HepG2 (cell line): ENCODE data around the gene ACOXL. TPM values are rescaled to one million over a fixed set of nuclear protein-coding genes. Genes with fewer than 3 reads are reported as not detected.

ENCODE experiments used
- ATAC-seq: fragments of 200-7000 bp; cut with Tn5 transposase; 3 replicates; pipeline ENCODE4 v1.9.1; 2020; ENCODE audit warnings: mild to moderate bottlenecking, moderate library complexity
- BruUV-seq: library from RNA; stranded (reverse); fragments of 400-500 nt; replicated peaks from 2 replicates; lab custom pipeline; 2021; lab: Mats Ljungman, UMichigan
- CTCF ChIA-PET: fragments of 300-600 bp; formaldehyde crosslinking; extraction: SDS; loops from one replicate; lab custom pipeline; 2021; ENCODE audit warnings: low total read pairs, inconsistent platforms, low intra/inter-chr PET ratio; lab: Yijun Ruan, JAX
- POLR2A ChIA-PET: fragments of 350-600 bp; sonication (Branson Sonifier 250); formaldehyde crosslinking; loops from one replicate; lab custom pipeline; 2020; ENCODE audit warnings: antibody characterized with exemption, inconsistent platforms; lab: Yijun Ruan, JAX
- DNase-seq: peaks from one replicate; pipeline ENCODE4 v3.0.0-alpha.2; 2015; ENCODE audit warnings: low spot score
- FAIRE-seq: peaks from 3 replicates; lab custom pipeline; 2011; peaks lifted over from hg19 to GRCh38; lab: Jason Lieb, UNC
- H2AFZ ChIP-seq: one replicate; pipeline ENCODE4 v1.6.1; 2011; ENCODE audit warnings: low read length, inconsistent platforms
- H3K27ac ChIP-seq: fragments of 300-600 bp; 3 replicates; pipeline ENCODE4 v1.8.0; 2011; ENCODE audit warnings: mixed run types, mild to moderate bottlenecking, mixed read lengths, low read length, inconsistent platforms; ENCODE audit not compliant: insufficient read depth; ENCODE audit errors: extremely low read length
- H3K27me3 ChIP-seq, 2 experiments: fragments of 200-600 bp in 1 of 2; 2 replicates in 1 of 2; 3 replicates in 1 of 2; pipeline versions ENCODE4 v1.6.0 to v1.8.0; 2011; ENCODE audit warnings: low read length in 2 of 2, mild to moderate bottlenecking in 2 of 2, moderate library complexity in 2 of 2, inconsistent platforms in 1 of 2; ENCODE audit not compliant: insufficient read depth in 2 of 2, control insufficient read depth in 1 of 2
- H3K36me3 ChIP-seq, 2 experiments: fragments of 200-600 bp in 1 of 2; replicated peaks in 1 of 2; 2 replicates in 1 of 2; 3 replicates in 1 of 2; pipeline versions ENCODE4 v1.5.1 to v1.8.0; 2011; ENCODE audit warnings: low read length in 2 of 2, inconsistent platforms in 1 of 2; ENCODE audit not compliant: insufficient read depth in 2 of 2, control insufficient read depth in 1 of 2
- H3K4me1 ChIP-seq: 2 replicates; pipeline ENCODE4 v1.5.1; 2012; ENCODE audit warnings: low read length, inconsistent platforms; ENCODE audit not compliant: insufficient read depth
- H3K4me2 ChIP-seq: 2 replicates; pipeline ENCODE4 v1.6.0; 2011; ENCODE audit warnings: low read depth, low read length, inconsistent platforms
- H3K4me3 ChIP-seq, 3 experiments: fragments of 200-600 bp in 1 of 3; sonication (generic), shearing (Covaris generic) in 1 of 3; replicated peaks in 1 of 3; 2 replicates each; pipeline ENCODE4 v1.5.1; 2011 to 2016; ENCODE audit warnings: low read length in 3 of 3, inconsistent platforms in 2 of 3, low read depth in 2 of 3, mild to moderate bottlenecking in 2 of 3, control low read depth in 1 of 3, mixed read lengths in 1 of 3; ENCODE audit not compliant: insufficient read depth in 1 of 3
- H3K79me2 ChIP-seq: one replicate; pipeline ENCODE4 v1.6.1; 2011; ENCODE audit warnings: low read length, inconsistent platforms; ENCODE audit not compliant: insufficient read depth
- H3K9ac ChIP-seq: 2 replicates; pipeline ENCODE4 v1.6.0; 2011; ENCODE audit warnings: mild to moderate bottlenecking, low read depth, low read length, inconsistent platforms; ENCODE audit not compliant: insufficient read depth
- H3K9me3 ChIP-seq: 2 replicates; pipeline ENCODE4 v1.5.1; 2012; ENCODE audit warnings: mild to moderate bottlenecking, low read length
- H4K20me1 ChIP-seq: 2 replicates; pipeline ENCODE4 v1.6.0; 2011; ENCODE audit warnings: inconsistent platforms, mild to moderate bottlenecking, low read length, moderate library complexity; ENCODE audit not compliant: insufficient read depth
- CREM ChIP-seq, 2 experiments: sonication (generic) in 1 of 2; formaldehyde crosslinking in 1 of 2; IDR thresholded peaks; 2 replicates each; pipeline versions ENCODE4 v1.4.0 to v1.6.1; 2016 to 2020; ENCODE audit warnings: antibody characterized with exemption in 1 of 2, mild to moderate bottlenecking in 1 of 2, missing genetic modification reagents in 1 of 2
- CTCF ChIP-seq: sonication (generic); formaldehyde crosslinking; IDR thresholded peaks from 2 replicates; pipeline ENCODE4 v1.5.0; 2020; ENCODE audit warnings: mild to moderate bottlenecking, missing genetic modification reagents, moderate library complexity
- FIP1L1 ChIP-seq: fragments of 200-400 bp; formaldehyde crosslinking; IDR thresholded peaks from 2 replicates; pipeline ENCODE4 v1.6.1; 2018; ENCODE audit warnings: low read depth, mild to moderate bottlenecking, low read length, moderate library complexity, borderline replicate concordance; ENCODE audit not compliant: insufficient read depth
- FOXA1 ChIP-seq, 2 experiments: fragments of 450-650 bp in 1 of 2; sonication (generic) in 1 of 2; formaldehyde crosslinking in 1 of 2; IDR thresholded peaks; 2 replicates each; pipeline versions ENCODE4 v1.4.0 to v1.6.1; 2016 to 2020; ENCODE audit warnings: missing genetic modification reagents in 1 of 2
- GTF2F1 ChIP-seq: fragments of 150-350 bp; IDR thresholded peaks from 2 replicates; pipeline ENCODE4 v1.6.1; 2014; ENCODE audit warnings: low read length
- MIXL1 ChIP-seq: IDR thresholded peaks from 2 replicates; pipeline ENCODE4 v1.6.1; 2016
- PRDM10 ChIP-seq: sonication (generic); formaldehyde crosslinking; IDR thresholded peaks from 2 replicates; pipeline ENCODE4 v1.4.0; 2020; ENCODE audit warnings: low read depth, missing genetic modification reagents
- RELA ChIP-seq: sonication (generic); formaldehyde crosslinking; IDR thresholded peaks from 2 replicates; pipeline ENCODE4 v1.4.0; 2020; ENCODE audit warnings: missing genetic modification reagents
- STAG1 ChIP-seq: sonication (generic); formaldehyde crosslinking; IDR thresholded peaks from 2 replicates; pipeline ENCODE4 v1.4.0; 2020; ENCODE audit warnings: missing genetic modification reagents
- STAT5B ChIP-seq: sonication (generic); formaldehyde crosslinking; IDR thresholded peaks from 2 replicates; pipeline ENCODE4 v1.4.0; 2020; ENCODE audit warnings: missing genetic modification reagents
- TRIM22 ChIP-seq: fragments of 450-650 bp; IDR thresholded peaks from 2 replicates; pipeline ENCODE4 v1.6.1; 2017
- YY1 ChIP-seq: IDR thresholded peaks from 2 replicates; pipeline ENCODE4 v1.6.1; 2011; ENCODE audit warnings: low read length, low read depth, moderate library complexity, mild to moderate bottlenecking; ENCODE audit not compliant: insufficient read depth, insufficient replicate concordance
- ZFP36 ChIP-seq: fragments of 150-350 bp; IDR thresholded peaks from 2 replicates; pipeline ENCODE4 v1.6.1; 2018; ENCODE audit warnings: borderline replicate concordance, low read length, low read depth; ENCODE audit not compliant: partially characterized antibody
- ZNF121 ChIP-seq: sonication (generic); formaldehyde crosslinking; IDR thresholded peaks from 2 replicates; pipeline ENCODE4 v1.5.0; 2020; ENCODE audit warnings: mild to moderate bottlenecking, missing genetic modification reagents
- ZNF703 ChIP-seq: sonication (generic); formaldehyde crosslinking; IDR thresholded peaks from 2 replicates; pipeline ENCODE4 v1.5.1; 2020; ENCODE audit warnings: missing genetic modification reagents, mild to moderate bottlenecking, moderate library complexity, borderline replicate concordance
- in situ Hi-C: cut with HindIII; loops from 2 replicates; pipeline ENCODE4 v1.10.0; 2017; ENCODE audit warnings: low pct_unique_long_range_greater_than_20kb; ENCODE audit not compliant: extremely low pct_ligation_motif_present
- intact Hi-C: fragments of 100-400 bp; cut with micrococcal nuclease; formaldehyde crosslinking; loops from one replicate; pipeline ENCODE4 v1.10.0; 2022; ENCODE audit not compliant: unreplicated experiment
- polyA plus RNA-seq, 8 experiments: library from polyadenylated mRNA; depleted of rRNA in 3 of 8; stranded (reverse) in 7 of 8; unstranded in 1 of 8; fragments of >200 nt; fragmentation: Illumina TruSeq in 4 of 8; extraction: Trizol in 4 of 8; gene quantifications; 2 replicates each; pipeline versions ENCODE4 v1.2.1 to v1.2.3, GENCODE V29; 2011 to 2016; ENCODE audit warnings: low read depth in 4 of 8, missing spikeins in 1 of 8, mixed read lengths in 1 of 8; ENCODE audit not compliant: insufficient read depth in 1 of 8
- total RNA-seq, 5 experiments: library from RNA; depleted of rRNA; stranded (reverse); fragments of >200 nt; fragmentation: Illumina TruSeq; extraction: Trizol; gene quantifications; 2 replicates each; pipeline ENCODE4 v1.2.3, GENCODE V29; 2016; ENCODE audit warnings: low read depth in 1 of 5

The ACOXL gene
- total and polyA plus RNA-seq, 2 of the 13 experiments (the other 11 are each of a cell fraction or from before 2014, with no cell fraction given): not detected

- POLR2A ChIA-PET: no interaction called here
- peak; percentile 89 for ATAC-seq
- H2AFZ ChIP-seq: no peak overlapping the region
- DNase-seq: no peak
- no peak overlapping the region for H3K9ac ChIP-seq
- H3K27ac ChIP-seq: no peak overlapping the region
- intact Hi-C loops: loop anchor here (5.0 kb wide), 1 partner anchor 33 kb away; no protein-coding TSS in a partner anchor
- peaks cover 4 to 41% of the 10 kb centered on the region in 2 experiments; a peak in 4 of 5 replicates for H3K27me3 ChIP-seq
- H3K4me1 ChIP-seq: no peaks in the 10 kb centered on the region
- in situ Hi-C loops: no loop called here
- H3K36me3 ChIP-seq: no peaks in the 10 kb centered on the region
- no peaks in the 10 kb centered on the region for H3K79me2 ChIP-seq
- FAIRE-seq: no peak
- BruUV-seq: no TSS peak
- no peak overlapping the region for H3K4me2 ChIP-seq
- H4K20me1 ChIP-seq: no peaks in the 10 kb centered on the region
- CTCF ChIA-PET: no interaction called here
- no peaks in the 10 kb centered on the region for H3K9me3 ChIP-seq
- H3K4me3 ChIP-seq: no peak overlapping the region
- TF ChIP-seq MIXL1: no peak
- TF ChIP-seq TRIM22: no peak
- no peak for TF ChIP-seq ZNF703 (CRISPR knock-in tag)
- TF ChIP-seq YY1: no peak
- TF ChIP-seq STAG1 (CRISPR knock-in tag): 0 out of 2 replicates have a peak, but pooled peaks have one; percentile 21
- no peak for TF ChIP-seq GTF2F1
- TF ChIP-seq FOXA1 (IDR thresholded peaks at IDR 0.05): no peak
- TF ChIP-seq FOXA1 (CRISPR knock-in tag; IDR thresholded peaks at IDR 0.05): no peak
- TF ChIP-seq PRDM10: no peak
- TF ChIP-seq ZNF121: no peak
- TF ChIP-seq CTCF: peak; percentile 23
- no peak for TF ChIP-seq STAT5B
- no peak for TF ChIP-seq ZFP36
- TF ChIP-seq FIP1L1: no peak
- TF ChIP-seq RELA (CRISPR knock-in tag): no peak
- no peak for TF ChIP-seq CREM (IDR thresholded peaks at IDR 0.05)
- no peak for TF ChIP-seq CREM (CRISPR knock-in tag; IDR thresholded peaks at IDR 0.05)
Observed at GRCh38 chr2:110854355-110855081, 122.1 kb downstream of the ACOXL start.
